Stomach (tissue), 9 donors: ENCODE results near the gene STN1. TPM values are rescaled to one million over a fixed set of nuclear protein-coding genes. Genes with fewer than 3 reads are reported as not detected.

Experiments used
- DNase-seq, 2 donors: peaks; one replicate each; pipeline versions ENCODE4 v3.0.0 to v3.0.0-alpha.2; 2013 to 2019
- H3K27ac ChIP-seq, 5 donors: fragments of 200-600 bp in 4 of 5; sonication (generic) in 4 of 5; one replicate each; pipeline ENCODE4 v1.5.1; 2013 to 2019; ENCODE audit warnings: mild to moderate bottlenecking in 1 of 5, moderate library complexity in 1 of 5
- H3K27me3 ChIP-seq, 3 donors: fragments of 200-600 bp; sonication (generic); one replicate each; pipeline ENCODE4 v1.5.1; 2017 to 2019; ENCODE audit warnings: mixed run types in 1 of 3
- H3K36me3 ChIP-seq, 4 donors: fragments of 200-600 bp; sonication (generic); 1 replicate in 3 of 4; 2 replicates in 1 of 4; pipeline ENCODE4 v1.5.1; 2016 to 2019
- H3K4me1 ChIP-seq, 4 donors: fragments of 200-600 bp; sonication (generic); one replicate each; pipeline ENCODE4 v1.5.1; 2016 to 2019
- H3K4me3 ChIP-seq, 4 donors: fragments of 200-600 bp; sonication (generic) in 3 of 4; one replicate each; pipeline ENCODE4 v1.5.1; 2016 to 2019; ENCODE audit warnings: mild to moderate bottlenecking in 1 of 4
- H3K9me3 ChIP-seq, 4 donors: fragments of 200-600 bp; sonication (generic); one replicate each; pipeline ENCODE4 v1.5.1; 2016 to 2019
- EP300 ChIP-seq: sonication (generic); formaldehyde crosslinking; IDR thresholded peaks from one replicate; pipeline ENCODE4 v1.6.1; 2017; ENCODE audit warnings: antibody characterized with exemption
- POLR2A ChIP-seq, 4 donors: fragments of 450-650 bp; IDR thresholded peaks; one replicate each; pipeline ENCODE4 v1.6.1; 2016; ENCODE audit warnings: antibody characterized with exemption in 4 of 4, control low read depth in 2 of 4, mild to moderate bottlenecking in 1 of 4, moderate library complexity in 1 of 4
- POLR2AphosphoS5 ChIP-seq, 3 donors: sonication (generic); formaldehyde crosslinking; IDR thresholded peaks; one replicate each; pipeline ENCODE4 v1.6.1; 2016; ENCODE audit warnings: antibody characterized with exemption in 3 of 3
- WGBS, 5 donors: extraction: QIAGEN DNeasy Blood & Tissue Kit in 3 of 5; methylation state at CpG; one replicate each; pipeline versions ENCODE4 v1.1.5 to v1.1.7; 2013 to 2018; 5-methylcytosine and 5-hydroxymethylcytosine counted together
- intact Hi-C: fragments of 100-400 bp; cut with DNase I; formaldehyde crosslinking; loops from one replicate; pipeline ENCODE4 v1.15.1; 2023; ENCODE audit warnings: low total_unique reads
- polyA plus RNA-seq, 3 donors: library from polyadenylated mRNA; stranded (reverse); fragments of 200-250 nt; gene quantifications; one replicate each; pipeline ENCODE4 v1.2.3, GENCODE V29; 2013
- total RNA-seq, 5 donors: library from RNA; depleted of rRNA; stranded (reverse); fragments of >200 nt; gene quantifications; one replicate each; pipeline versions ENCODE4 v1.1.0 to v1.2.3, GENCODE V29; 2014 to 2016
- TF ChIP-seq, protein P1 (sequence below), 7 experiments: fragments of 450-650 bp in 4 of 7; fragments of 200-600 bp in 3 of 7; sonication (generic) in 3 of 7; IDR thresholded peaks; one replicate each; pipeline ENCODE4 v1.5.1; 2016 to 2019; ENCODE audit warnings: antibody characterized with exemption in 7 of 7, control low read depth in 2 of 7, mild to moderate bottlenecking in 1 of 7
- donor health status: healthy with polysubstance abuse.
- donor health status: Bipolar disorder and iron deficiency.
- donor health status: healthy.

The STN1 gene
- total and polyA plus RNA-seq, 8 donors: 0.45 to 41.1 (median 20.5) TPM

DNA sequence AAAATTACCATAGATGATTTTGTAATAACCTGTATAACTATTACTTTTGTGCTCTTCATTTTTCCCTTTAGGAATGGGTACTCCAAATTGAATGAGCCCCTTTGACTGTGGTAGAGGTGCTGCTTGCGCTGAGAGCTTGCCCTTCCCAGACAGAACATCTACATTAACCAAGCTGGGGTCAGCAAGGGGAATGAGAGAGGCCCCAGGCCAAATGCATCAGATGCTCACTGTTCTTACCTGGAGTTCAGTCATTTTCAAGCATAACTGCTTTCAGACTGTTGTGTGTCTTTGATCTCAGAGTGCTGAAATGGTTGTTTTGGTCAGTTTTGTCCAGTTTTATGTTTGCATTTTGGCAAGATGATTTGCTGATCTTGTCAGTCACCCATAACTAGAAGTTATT is 7.6 kb upstream of the STN1 start:
- H3K9me3 ChIP-seq: no peaks in the 10 kb centered on the region
- no peaks in the 10 kb centered on the region for H3K36me3 ChIP-seq
- no peaks in the 10 kb centered on the region for H3K27me3 ChIP-seq
- H3K27ac ChIP-seq: no peak overlapping the region
- no peak for DNase-seq
- intact Hi-C loops: no loop called here
- 93 to 100% (median 100%) methylated on average over 1 of the region's 1 CpG for WGBS, 5 donors
- TF ChIP-seq, protein P1, sequence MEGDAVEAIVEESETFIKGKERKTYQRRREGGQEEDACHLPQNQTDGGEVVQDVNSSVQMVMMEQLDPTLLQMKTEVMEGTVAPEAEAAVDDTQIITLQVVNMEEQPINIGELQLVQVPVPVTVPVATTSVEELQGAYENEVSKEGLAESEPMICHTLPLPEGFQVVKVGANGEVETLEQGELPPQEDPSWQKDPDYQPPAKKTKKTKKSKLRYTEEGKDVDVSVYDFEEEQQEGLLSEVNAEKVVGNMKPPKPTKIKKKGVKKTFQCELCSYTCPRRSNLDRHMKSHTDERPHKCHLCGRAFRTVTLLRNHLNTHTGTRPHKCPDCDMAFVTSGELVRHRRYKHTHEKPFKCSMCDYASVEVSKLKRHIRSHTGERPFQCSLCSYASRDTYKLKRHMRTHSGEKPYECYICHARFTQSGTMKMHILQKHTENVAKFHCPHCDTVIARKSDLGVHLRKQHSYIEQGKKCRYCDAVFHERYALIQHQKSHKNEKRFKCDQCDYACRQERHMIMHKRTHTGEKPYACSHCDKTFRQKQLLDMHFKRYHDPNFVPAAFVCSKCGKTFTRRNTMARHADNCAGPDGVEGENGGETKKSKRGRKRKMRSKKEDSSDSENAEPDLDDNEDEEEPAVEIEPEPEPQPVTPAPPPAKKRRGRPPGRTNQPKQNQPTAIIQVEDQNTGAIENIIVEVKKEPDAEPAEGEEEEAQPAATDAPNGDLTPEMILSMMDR (IDR thresholded peaks at IDR 0.05): no peak
- no peak for TF ChIP-seq POLR2AphosphoS5 (IDR thresholded peaks at IDR 0.05)
- no peak for TF ChIP-seq POLR2A (IDR thresholded peaks at IDR 0.05)
- no peak for TF ChIP-seq EP300
- H3K4me3 ChIP-seq: no peak overlapping the region
- peaks cover 0 to 17% (median 0%) of the 10 kb centered on the region in 4 donors for H3K4me1 ChIP-seq

DNA sequence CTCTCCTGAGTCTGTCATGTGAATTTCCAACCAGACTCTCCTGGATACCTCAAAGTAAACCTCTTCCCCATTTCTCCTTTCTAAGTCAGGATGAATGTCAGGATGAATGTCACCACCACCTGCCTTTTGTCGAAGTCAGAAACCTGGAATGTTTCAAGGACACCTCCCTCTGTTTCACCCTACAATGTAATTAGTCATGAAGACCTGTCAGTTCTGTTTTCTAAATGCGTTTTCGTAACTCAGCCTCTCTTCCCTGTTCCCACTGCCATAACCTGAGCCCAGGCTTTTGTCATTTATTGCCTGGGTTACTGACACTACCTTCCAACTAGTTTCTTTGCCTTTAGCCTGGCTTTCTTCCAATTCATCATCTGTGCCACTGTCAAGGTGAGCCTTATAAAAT is 5.5 kb upstream of the STN1 start:
- DNase-seq: peak in 1 of 2 donors; percentile 39
- no peak overlapping the region for H3K4me3 ChIP-seq
- WGBS, 5 donors: 49 to 72% (median 64%) methylated on average over 2 to 3 of the region's 3 CpGs
- no peaks in the 10 kb centered on the region for H3K27me3 ChIP-seq
- no peak overlapping the region for H3K27ac ChIP-seq
- no peaks in the 10 kb centered on the region for H3K9me3 ChIP-seq
- H3K4me1 ChIP-seq: peaks cover 0 to 16% (median 6%) of the 10 kb centered on the region in 4 donors
- no peaks in the 10 kb centered on the region for H3K36me3 ChIP-seq
- intact Hi-C loops: no loop called here
- TF ChIP-seq POLR2AphosphoS5 (IDR thresholded peaks at IDR 0.05): no peak
- TF ChIP-seq, protein P1 (IDR thresholded peaks at IDR 0.05): no peak
- TF ChIP-seq POLR2A (IDR thresholded peaks at IDR 0.05): no peak
- no peak for TF ChIP-seq EP300

DNA sequence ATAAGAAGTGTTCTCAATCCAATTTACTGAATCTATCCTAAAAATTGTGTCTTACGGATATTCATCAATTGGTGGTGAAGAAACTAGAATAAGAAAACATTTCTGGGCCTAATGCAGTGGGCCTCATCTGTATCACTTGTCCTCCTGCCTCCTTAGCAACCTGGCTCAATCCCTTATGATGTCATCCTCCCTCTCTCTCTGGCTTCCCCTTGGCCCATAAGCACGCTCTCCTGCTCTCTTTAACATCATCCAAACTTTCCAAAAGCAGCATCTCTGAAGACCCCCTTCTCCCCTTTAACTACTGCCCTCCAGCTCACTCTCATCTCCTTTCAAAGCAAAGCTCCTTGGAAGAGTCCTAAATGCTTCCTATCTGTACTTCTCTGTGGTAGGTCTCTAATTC is 4.7 kb upstream of the STN1 start:
- WGBS, 5 donors: 81 to 96% (median 89%) methylated on average over 2 of the region's 2 CpGs
- no peaks in the 10 kb centered on the region for H3K9me3 ChIP-seq
- H3K36me3 ChIP-seq: no peaks in the 10 kb centered on the region
- no peak for TF ChIP-seq POLR2AphosphoS5 (IDR thresholded peaks at IDR 0.05)
- TF ChIP-seq POLR2A (IDR thresholded peaks at IDR 0.05): no peak
- TF ChIP-seq, protein P1 (IDR thresholded peaks at IDR 0.05): no peak
- no peak for TF ChIP-seq EP300
- H3K4me1 ChIP-seq: peaks cover 0 to 18% (median 6%) of the 10 kb centered on the region in 4 donors
- no peaks in the 10 kb centered on the region for H3K27me3 ChIP-seq
- no peak overlapping the region for H3K27ac ChIP-seq
- DNase-seq: no peak
- no peak overlapping the region for H3K4me3 ChIP-seq
- intact Hi-C loops: no loop called here

DNA sequence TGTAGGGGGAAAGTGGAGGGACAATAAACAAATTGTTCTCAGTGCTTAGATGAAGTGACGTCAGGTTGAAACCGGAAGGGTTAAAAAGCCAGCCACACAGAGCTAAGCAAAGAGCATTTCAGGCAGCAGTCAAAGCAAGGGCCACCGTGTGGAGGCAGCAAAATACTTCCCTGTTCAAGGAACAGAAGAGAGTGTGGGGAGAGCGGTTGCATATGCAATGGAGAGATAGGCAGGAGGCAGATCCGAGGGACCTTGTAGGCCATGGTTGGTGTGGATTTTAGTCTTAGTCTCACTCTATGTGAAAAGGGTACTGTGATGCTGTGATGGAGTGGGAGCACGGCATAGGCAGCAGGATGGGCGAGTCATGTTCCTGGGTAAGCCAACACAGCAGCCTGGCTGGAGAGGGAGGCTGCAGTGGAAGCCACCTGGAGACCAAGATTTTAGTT is 3.8 kb upstream of the STN1 start:
- DNase-seq: peak; percentile 50 to 83
- TF ChIP-seq POLR2AphosphoS5 (IDR thresholded peaks at IDR 0.05) (peak in 1 of 3 donors; percentile 35), POLR2A (IDR thresholded peaks at IDR 0.05) (no peak)
- TF ChIP-seq, protein P1 (IDR thresholded peaks at IDR 0.05): peak in 2 of 7 experiments; percentile 12 to 43
- no peak overlapping the region for H3K4me3 ChIP-seq
- intact Hi-C loops: no loop called here
- peaks cover 7 to 27% (median 14%) of the 10 kb centered on the region in 4 donors for H3K4me1 ChIP-seq
- H3K27me3 ChIP-seq: no peaks in the 10 kb centered on the region
- 17 to 36% (median 27%) methylated on average over 7 of the region's 7 CpGs for WGBS, 5 donors
- H3K36me3 ChIP-seq: no peaks in the 10 kb centered on the region
- peak overlapping the region in 1 of 5 donors; percentile 32 for H3K27ac ChIP-seq
- no peaks in the 10 kb centered on the region for H3K9me3 ChIP-seq
